Measurements from ENCODE around the gene ZNF598.
A peak's percentile ranks its signal among the peaks of the same experiment; 100 is the strongest.

Gene ZNF598

DNA sequence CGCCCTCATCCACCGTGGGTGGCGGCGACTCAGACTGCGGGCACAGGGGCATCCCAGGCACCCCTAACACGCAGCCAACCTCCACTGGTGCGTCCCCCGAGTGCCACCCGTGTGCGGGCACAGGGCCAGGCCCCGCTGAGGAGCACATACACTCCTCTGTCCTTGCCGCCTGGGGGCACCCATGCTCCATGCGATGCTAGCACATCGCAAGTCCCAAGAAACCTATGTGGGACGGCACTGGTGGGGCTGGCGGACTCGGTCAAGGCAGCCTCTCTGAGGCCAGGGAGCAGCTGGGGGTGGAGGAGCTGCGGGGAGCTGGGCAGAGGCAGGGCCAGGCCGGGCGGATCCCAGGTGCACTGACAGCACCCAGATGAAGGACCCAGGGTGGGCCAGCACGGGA, 4.0 kb downstream of the ZNF598 start:
- POLR2A ChIA-PET, result interaction anchor here (0.7 kb wide), 1 partner anchor 227 kb away, joined by 3 read pairs; no protein-coding TSS in a partner anchor
- DNase-seq (ENCODE audit: extremely low spot score), result no peak
- CTCF ChIA-PET, result interaction anchor here (1.3 to 6.2 kb wide), 7 partner anchors 9 to 147 kb away, joined by 3 to 63 read pairs (median 30); partner anchors contain the start of genes GFER, SYNGR3 and TRAF7
- TF ChIP-seq, protein P1, sequence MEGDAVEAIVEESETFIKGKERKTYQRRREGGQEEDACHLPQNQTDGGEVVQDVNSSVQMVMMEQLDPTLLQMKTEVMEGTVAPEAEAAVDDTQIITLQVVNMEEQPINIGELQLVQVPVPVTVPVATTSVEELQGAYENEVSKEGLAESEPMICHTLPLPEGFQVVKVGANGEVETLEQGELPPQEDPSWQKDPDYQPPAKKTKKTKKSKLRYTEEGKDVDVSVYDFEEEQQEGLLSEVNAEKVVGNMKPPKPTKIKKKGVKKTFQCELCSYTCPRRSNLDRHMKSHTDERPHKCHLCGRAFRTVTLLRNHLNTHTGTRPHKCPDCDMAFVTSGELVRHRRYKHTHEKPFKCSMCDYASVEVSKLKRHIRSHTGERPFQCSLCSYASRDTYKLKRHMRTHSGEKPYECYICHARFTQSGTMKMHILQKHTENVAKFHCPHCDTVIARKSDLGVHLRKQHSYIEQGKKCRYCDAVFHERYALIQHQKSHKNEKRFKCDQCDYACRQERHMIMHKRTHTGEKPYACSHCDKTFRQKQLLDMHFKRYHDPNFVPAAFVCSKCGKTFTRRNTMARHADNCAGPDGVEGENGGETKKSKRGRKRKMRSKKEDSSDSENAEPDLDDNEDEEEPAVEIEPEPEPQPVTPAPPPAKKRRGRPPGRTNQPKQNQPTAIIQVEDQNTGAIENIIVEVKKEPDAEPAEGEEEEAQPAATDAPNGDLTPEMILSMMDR (IDR thresholded peaks at IDR 0.05; ENCODE audit: control extremely low read depth, extremely low read depth, low read depth, missing control alignments), result no peak

DNA sequence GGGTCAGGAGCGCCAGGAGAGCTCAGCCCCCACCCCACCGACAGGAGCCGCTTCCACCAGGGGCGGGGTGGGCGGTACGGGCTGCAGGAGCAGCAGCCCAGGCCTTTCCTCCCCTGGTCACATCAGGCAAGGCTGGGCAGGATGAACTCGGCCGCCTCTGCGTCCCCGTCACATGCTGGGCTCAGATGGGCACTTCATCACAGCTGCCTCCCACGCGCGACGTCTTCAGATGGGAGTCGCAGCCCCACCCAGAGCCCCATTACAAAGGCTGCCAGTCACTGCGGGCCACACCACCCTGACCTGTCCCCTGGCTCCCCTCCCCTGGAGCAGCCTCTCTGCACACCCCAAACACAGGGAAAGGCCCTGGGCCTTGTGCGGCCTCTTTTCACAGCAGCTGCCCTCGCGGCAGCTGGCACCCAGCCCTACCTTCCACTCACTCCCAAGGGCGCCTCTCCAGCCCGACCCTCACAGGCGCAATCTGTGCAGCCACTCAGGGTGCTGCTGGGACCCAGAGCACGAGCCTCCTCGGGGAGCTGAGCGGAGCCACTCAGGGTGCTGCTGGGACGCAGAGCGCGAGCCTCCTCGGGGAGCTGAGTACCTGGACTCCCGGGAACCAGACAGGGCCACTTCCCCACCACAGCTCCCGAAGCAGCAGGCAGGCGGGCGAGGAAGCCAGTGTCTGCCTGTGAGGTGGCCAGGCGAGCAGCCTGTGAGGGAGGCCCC, 4.7 kb downstream of the ZNF598 start:
- TF ChIP-seq, protein P1 (IDR thresholded peaks at IDR 0.05; ENCODE audit: control extremely low read depth, extremely low read depth, low read depth, missing control alignments), result no peak
- DNase-seq (ENCODE audit: extremely low spot score), result no peak
- ChIA-PET POLR2A (interaction anchor here (1.8 kb wide), 1 partner anchor 150 kb away, joined by 12 read pairs; the partner anchor contains the start of gene TRAF7), CTCF (interaction anchor here (0.9 to 6.2 kb wide), 15 partner anchors 8 to 482 kb away, joined by 3 to 63 read pairs (median 12); partner anchors contain the start of genes GFER, PKD1, RAB26 and SYNGR3)

- DNase-seq (ENCODE audit: extremely low spot score), result peak; percentile 93
- ChIA-PET CTCF (interaction anchor here (0.6 to 6.2 kb wide), 29 partner anchors 9 to 483 kb away, joined by 3 to 63 read pairs (median 5); partner anchors contain the start of genes ECI1, GFER, NOXO1 and NTHL1), POLR2A (interaction anchor here (1.1 to 1.8 kb wide), 2 partner anchors 39 to 151 kb away, joined by 5 to 12 read pairs; partner anchors contain the start of genes RPS2 and TRAF7)
- TF ChIP-seq, protein P1 (IDR thresholded peaks at IDR 0.05; ENCODE audit: control extremely low read depth, extremely low read depth, low read depth, missing control alignments), result peak; percentile 90
Measured at GRCh38 chr16:2003827-2004641, 5.6 kb downstream of the ZNF598 start.

- CTCF ChIA-PET, result interaction anchor here (0.9 to 6.2 kb wide), 23 partner anchors 10 to 249 kb away, joined by 3 to 63 read pairs (median 5); partner anchors contain the start of genes ECI1, GFER, NOXO1 and PKD1
- TF ChIP-seq, protein P1 (IDR thresholded peaks at IDR 0.05; ENCODE audit: control extremely low read depth, extremely low read depth, low read depth, missing control alignments), result no peak
- POLR2A ChIA-PET, result interaction anchor here (1.1 to 1.8 kb wide), 2 partner anchors 38 to 152 kb away, joined by 5 to 12 read pairs; partner anchors contain the start of genes RPS2 and TRAF7
- DNase-seq (ENCODE audit: extremely low spot score), result no peak
Measured at GRCh38 chr16:2003231-2003826, 6.3 kb downstream of the ZNF598 start.

DNA sequence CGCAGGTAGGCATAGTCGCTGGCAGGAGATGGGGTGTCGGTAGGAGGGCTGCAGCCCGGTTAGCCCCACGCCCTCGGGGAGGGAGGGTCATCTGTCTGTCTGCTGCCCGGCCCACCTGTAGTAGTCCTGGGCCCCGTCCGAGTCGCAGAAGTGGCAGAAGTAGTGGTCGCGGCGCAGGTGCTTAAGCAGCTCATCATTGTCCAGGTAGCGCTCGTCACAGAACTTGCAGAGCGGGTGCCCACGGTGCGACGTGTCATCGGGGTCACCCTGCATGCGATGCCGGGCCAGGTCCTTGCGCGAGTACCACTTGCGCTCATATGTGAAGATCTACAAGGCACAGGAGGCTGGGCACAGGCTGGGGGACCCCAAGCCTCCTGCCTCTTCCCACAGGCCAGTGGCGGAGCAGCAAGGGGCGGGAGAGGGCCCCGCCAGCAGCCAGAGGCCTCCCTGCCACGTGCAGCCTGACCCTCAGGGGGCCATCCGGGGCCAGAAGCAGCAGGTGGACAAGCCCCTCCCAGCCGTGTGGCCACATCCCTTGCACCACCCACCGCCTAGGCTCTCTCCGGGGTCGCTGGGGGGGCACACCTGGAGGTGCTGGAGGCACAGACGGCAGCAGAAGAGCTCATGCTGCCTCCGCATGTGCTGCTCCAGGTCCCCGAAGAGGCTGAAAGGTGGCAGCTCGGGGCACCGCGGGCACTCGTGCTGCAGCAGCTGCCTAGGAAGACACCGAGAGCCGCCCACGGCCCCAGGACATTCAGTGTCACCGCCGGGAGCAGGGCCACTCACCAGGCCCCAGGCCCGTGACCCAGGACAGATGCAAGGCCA, 7.0 kb downstream of the ZNF598 start:
- POLR2A ChIA-PET, result interaction anchor here (1.8 to 3.2 kb wide), 2 partner anchors 152 to 153 kb away, joined by 8 to 12 read pairs; partner anchors contain the start of gene TRAF7
- no peak for DNase-seq (ENCODE audit: extremely low spot score)
- CTCF ChIA-PET, result interaction anchor here (1.0 to 6.2 kb wide), 20 partner anchors 10 to 250 kb away, joined by 3 to 63 read pairs (median 8); partner anchors contain the start of genes ECI1, GFER, NOXO1 and PKD1
- TF ChIP-seq, protein P1 (IDR thresholded peaks at IDR 0.05; ENCODE audit: control extremely low read depth, extremely low read depth, low read depth, missing control alignments), result no peak
